HEK293 (cell line): ENCODE measurements around the gene GOLGA8S.
"Not testable (repeated sequence)": the region's sequence is repeated elsewhere in the genome, so short reads cannot be mapped to it uniquely, and the experiment has no call there.

Experiments
- TF ChIP-seq, protein P1 (sequence below): fragments of 450-650 bp; formaldehyde crosslinking; IDR thresholded peaks from 2 replicates; pipeline ENCODE4 v1.5.1; 2016; ENCODE audit warnings: missing biosample characterization, missing genetic modification characterization
- TF ChIP-seq, protein P2 (sequence below): fragments of 450-650 bp; formaldehyde crosslinking; IDR thresholded peaks from 2 replicates; pipeline ENCODE4 v1.5.1; 2016; ENCODE audit warnings: missing biosample characterization, missing genetic modification characterization
- TF ChIP-seq, protein P3 (sequence below): sonication (generic); formaldehyde crosslinking; IDR thresholded peaks from 2 replicates; pipeline ENCODE4 v1.8.1; 2022; ENCODE audit warnings: mild to moderate bottlenecking, moderate library complexity, missing genetic modification reagents

DNA sequence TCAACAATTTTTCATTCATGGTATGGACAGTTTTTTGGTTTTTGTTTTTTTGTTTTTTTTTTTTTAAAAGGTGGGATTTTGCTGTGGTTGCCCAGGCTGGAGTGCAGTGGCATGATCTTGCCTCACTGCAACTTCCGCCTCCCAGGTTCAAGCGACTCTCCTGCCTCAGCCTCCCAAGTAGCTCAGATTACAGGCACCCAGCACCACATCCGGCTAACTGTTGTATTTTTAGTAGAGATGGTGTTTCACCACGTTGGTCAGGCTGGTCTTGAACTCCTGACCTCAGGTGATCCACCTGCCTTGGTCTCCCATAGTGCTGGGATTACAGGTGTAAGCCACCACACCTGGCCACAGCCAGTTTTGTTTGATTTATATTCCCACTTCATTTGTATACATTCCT lies 16.6 kb downstream of the GOLGA8S start:
- TF ChIP-seq, protein P1, sequence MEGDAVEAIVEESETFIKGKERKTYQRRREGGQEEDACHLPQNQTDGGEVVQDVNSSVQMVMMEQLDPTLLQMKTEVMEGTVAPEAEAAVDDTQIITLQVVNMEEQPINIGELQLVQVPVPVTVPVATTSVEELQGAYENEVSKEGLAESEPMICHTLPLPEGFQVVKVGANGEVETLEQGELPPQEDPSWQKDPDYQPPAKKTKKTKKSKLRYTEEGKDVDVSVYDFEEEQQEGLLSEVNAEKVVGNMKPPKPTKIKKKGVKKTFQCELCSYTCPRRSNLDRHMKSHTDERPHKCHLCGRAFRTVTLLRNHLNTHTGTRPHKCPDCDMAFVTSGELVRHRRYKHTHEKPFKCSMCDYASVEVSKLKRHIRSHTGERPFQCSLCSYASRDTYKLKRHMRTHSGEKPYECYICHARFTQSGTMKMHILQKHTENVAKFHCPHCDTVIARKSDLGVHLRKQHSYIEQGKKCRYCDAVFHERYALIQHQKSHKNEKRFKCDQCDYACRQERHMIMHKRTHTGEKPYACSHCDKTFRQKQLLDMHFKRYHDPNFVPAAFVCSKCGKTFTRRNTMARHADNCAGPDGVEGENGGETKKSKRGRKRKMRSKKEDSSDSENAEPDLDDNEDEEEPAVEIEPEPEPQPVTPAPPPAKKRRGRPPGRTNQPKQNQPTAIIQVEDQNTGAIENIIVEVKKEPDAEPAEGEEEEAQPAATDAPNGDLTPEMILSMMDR (tag by site-specific recombination) = not testable (repeated sequence)
- TF ChIP-seq, protein P2, sequence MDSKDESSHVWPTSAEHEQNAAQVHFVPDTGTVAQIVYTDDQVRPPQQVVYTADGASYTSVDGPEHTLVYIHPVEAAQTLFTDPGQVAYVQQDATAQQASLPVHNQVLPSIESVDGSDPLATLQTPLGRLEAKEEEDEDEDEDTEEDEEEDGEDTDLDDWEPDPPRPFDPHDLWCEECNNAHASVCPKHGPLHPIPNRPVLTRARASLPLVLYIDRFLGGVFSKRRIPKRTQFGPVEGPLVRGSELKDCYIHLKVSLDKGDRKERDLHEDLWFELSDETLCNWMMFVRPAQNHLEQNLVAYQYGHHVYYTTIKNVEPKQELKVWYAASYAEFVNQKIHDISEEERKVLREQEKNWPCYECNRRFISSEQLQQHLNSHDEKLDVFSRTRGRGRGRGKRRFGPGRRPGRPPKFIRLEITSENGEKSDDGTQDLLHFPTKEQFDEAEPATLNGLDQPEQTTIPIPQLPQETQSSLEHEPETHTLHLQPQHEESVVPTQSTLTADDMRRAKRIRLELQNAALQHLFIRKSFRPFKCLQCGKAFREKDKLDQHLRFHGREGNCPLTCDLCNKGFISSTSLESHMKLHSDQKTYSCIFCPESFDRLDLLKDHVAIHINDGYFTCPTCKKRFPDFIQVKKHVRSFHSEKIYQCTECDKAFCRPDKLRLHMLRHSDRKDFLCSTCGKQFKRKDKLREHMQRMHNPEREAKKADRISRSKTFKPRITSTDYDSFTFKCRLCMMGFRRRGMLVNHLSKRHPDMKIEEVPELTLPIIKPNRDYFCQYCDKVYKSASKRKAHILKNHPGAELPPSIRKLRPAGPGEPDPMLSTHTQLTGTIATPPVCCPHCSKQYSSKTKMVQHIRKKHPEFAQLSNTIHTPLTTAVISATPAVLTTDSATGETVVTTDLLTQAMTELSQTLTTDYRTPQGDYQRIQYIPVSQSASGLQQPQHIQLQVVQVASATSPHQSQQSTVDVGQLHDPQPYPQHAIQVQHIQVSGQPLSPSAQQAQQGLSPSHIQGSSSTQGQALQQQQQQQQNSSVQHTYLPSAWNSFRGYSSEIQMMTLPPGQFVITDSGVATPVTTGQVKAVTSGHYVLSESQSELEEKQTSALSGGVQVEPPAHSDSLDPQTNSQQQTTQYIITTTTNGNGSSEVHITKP (tag by site-specific recombination) = not testable (repeated sequence)
- TF ChIP-seq, protein P3, sequence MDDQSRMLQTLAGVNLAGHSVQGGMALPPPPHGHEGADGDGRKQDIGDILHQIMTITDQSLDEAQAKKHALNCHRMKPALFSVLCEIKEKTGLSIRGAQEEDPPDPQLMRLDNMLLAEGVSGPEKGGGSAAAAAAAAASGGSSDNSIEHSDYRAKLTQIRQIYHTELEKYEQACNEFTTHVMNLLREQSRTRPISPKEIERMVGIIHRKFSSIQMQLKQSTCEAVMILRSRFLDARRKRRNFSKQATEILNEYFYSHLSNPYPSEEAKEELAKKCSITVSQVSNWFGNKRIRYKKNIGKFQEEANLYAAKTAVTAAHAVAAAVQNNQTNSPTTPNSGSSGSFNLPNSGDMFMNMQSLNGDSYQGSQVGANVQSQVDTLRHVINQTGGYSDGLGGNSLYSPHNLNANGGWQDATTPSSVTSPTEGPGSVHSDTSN (CRISPR knock-in tag) = not testable (repeated sequence)
